ENCODE measurements around the gene LCLAT1. TPM values are rescaled to one million over a fixed set of nuclear protein-coding genes. Genes with fewer than 3 reads are reported as not detected.
"Not testable (repeated sequence)": the region's sequence is repeated elsewhere in the genome, so short reads cannot be mapped to it uniquely, and the experiment has no call there.

The LCLAT1 gene
- total RNA-seq, 4 donors from 2014 or later, result 10.3 to 20.6 (median 17.7) TPM

DNA sequence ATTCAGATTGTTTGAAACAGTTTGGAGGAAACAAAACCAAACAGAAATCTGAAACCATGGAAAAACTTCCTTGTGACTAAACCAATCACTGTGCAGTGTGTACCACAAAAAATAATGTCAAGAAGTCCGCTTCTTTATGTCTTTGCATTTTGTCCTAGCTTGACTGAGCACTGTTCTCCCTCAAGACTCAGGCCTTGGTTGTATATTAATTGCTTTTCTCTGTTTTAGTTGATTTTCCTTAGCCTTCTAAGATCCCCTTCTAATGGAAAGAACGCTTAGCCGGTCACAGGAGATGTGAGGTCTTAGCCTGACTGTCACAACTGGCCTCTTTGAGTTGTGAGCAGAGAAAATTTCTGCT lies 56.6 kb downstream of the LCLAT1 start:
- TF ChIP-seq EP300 (IDR thresholded peaks at IDR 0.05) (no peak), POLR2A (IDR thresholded peaks at IDR 0.05) (no peak), POLR2AphosphoS5 (IDR thresholded peaks at IDR 0.05) (no peak)
- TF ChIP-seq, protein P1, sequence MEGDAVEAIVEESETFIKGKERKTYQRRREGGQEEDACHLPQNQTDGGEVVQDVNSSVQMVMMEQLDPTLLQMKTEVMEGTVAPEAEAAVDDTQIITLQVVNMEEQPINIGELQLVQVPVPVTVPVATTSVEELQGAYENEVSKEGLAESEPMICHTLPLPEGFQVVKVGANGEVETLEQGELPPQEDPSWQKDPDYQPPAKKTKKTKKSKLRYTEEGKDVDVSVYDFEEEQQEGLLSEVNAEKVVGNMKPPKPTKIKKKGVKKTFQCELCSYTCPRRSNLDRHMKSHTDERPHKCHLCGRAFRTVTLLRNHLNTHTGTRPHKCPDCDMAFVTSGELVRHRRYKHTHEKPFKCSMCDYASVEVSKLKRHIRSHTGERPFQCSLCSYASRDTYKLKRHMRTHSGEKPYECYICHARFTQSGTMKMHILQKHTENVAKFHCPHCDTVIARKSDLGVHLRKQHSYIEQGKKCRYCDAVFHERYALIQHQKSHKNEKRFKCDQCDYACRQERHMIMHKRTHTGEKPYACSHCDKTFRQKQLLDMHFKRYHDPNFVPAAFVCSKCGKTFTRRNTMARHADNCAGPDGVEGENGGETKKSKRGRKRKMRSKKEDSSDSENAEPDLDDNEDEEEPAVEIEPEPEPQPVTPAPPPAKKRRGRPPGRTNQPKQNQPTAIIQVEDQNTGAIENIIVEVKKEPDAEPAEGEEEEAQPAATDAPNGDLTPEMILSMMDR (IDR thresholded peaks at IDR 0.05), result no peak
- Histone ChIP-seq H3K4me3 (no peak overlapping the region), H3K9me3 (no peaks in the 10 kb centered on the region), H3K4me1 (peaks cover 3% of the 10 kb centered on the region), H3K36me3 (no peaks in the 10 kb centered on the region), H3K27ac (no peak overlapping the region), H3K27me3 (no peaks in the 10 kb centered on the region)
- WGBS, result 66% methylated on average over 3 of the region's 3 CpGs
- no peak for DNase-seq (ENCODE audit: low spot score in 2 of 2)

DNA sequence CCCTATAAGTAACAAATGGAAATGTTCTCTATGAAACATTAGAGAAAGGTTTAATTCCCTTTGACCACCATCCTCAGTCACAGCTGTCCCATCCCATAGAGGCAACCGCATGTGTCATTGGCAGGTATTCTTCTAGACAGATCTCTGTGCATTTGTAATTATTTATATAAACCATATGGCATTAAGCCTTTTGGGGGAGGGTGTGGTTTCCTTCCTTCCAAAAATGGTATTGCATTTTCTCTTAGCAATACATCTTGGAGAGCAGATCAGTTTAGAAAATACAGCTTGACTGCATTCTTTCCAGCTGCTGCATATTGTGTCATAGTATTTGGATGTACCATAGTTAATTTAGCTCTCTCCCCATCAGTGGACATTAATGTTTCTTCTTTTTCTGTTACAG lies 57.7 kb downstream of the LCLAT1 start:
- no peak overlapping the region for H3K27ac ChIP-seq
- H3K36me3 ChIP-seq, result no peaks in the 10 kb centered on the region
- TF ChIP-seq EP300 (IDR thresholded peaks at IDR 0.05), result no peak
- no peak for TF ChIP-seq POLR2A (IDR thresholded peaks at IDR 0.05)
- TF ChIP-seq, protein P1 (IDR thresholded peaks at IDR 0.05), result no peak
- no peak for TF ChIP-seq POLR2AphosphoS5 (IDR thresholded peaks at IDR 0.05)
- H3K4me1 ChIP-seq, result peaks cover 3% of the 10 kb centered on the region
- no peak for DNase-seq (ENCODE audit: low spot score in 2 of 2)
- H3K27me3 ChIP-seq, result no peaks in the 10 kb centered on the region
- WGBS, result 69% methylated on average over 1 of the region's 1 CpG
- no peaks in the 10 kb centered on the region for H3K9me3 ChIP-seq
- H3K4me3 ChIP-seq, result no peak overlapping the region

DNA sequence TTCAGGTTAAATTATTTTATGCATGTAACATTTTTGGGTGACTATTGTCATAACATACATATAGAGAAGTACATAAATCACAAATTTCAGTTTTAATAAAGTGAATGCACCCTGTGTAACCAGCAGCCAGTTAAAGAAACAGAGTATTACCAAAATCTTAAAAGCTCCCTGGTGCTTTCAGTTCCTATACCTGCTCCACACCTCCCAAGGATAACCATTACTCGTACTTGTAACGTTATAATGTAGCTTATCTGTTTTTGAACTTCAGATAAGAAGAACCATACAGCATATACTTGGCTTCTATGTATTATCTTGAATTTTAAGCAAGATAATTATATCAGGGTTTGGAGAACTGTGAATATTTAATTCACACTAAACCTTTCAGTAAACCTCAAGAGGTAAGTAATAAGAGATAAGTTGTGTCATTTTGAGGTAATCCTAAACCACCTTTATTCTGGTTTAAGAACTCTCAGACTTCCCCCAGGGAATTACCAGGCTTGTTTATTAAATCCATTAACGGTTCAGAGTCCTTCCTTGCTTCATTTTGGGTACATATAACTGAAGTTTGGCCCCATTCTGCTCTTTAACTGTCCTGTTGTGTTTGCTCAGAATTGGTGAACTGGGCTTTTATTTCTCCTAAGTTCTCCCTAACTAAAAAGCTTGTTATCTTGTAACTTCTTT lies 58.6 kb downstream of the LCLAT1 start:
- WGBS, result 79% methylated on average over 3 of the region's 3 CpGs
- no peaks in the 10 kb centered on the region for H3K9me3 ChIP-seq
- H3K4me1 ChIP-seq, result peaks cover 6% of the 10 kb centered on the region
- H3K27me3 ChIP-seq, result no peaks in the 10 kb centered on the region
- DNase-seq (ENCODE audit: low spot score in 2 of 2), result no peak
- TF ChIP-seq, protein P1 (IDR thresholded peaks at IDR 0.05), result no peak
- TF ChIP-seq EP300 (IDR thresholded peaks at IDR 0.05) (no peak), POLR2A (IDR thresholded peaks at IDR 0.05) (no peak), POLR2AphosphoS5 (IDR thresholded peaks at IDR 0.05) (no peak)
- H3K4me3 ChIP-seq, result no peak overlapping the region
- no peak overlapping the region for H3K27ac ChIP-seq
- no peaks in the 10 kb centered on the region for H3K36me3 ChIP-seq

DNA sequence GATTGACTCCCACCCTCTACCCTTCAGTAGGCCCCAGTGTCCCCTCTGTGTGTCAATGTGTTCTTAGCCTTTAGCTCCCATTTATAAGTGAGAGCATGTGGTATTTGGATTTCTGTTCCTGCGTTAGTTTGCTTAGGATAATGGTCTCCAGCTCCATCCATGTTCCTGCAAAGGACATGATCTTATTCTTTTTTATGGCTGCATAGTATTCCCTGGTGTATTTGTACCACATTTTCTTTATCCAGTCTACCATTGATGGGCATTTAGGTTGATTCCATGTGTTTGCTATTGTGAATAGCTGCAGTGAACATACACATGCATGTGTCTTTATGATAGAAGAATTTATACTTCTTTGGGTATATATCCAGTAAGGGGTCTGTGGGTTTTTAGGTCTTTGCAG lies 60.4 kb downstream of the LCLAT1 start:
- not testable (repeated sequence) for H3K27ac ChIP-seq; DNase-seq (ENCODE audit: low spot score in 2 of 2); H3K36me3 ChIP-seq; H3K9me3 ChIP-seq; H3K27me3 ChIP-seq; H3K4me3 ChIP-seq
- peaks cover 14% of the 10 kb centered on the region for H3K4me1 ChIP-seq
- 100% methylated on average over 1 of the region's 1 CpG for WGBS

DNA sequence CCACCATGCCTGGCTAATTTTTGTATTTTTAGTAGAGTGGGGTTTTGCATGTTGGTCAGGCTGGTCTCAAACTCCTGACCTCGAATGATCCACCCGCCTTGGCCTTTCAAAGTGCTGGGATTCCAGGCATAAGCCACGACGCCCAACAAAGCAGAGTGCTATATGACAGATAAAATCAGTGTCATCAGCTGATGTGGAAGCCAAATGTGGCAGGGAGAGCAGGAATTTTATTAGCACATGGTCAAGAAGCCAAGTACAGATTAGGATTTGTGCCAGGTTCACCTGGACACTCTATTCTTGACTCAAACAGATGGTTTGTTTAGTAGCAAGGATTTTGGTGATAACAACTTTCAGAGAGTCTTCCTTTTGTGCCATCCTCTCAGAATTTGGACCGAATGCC lies 62.7 kb downstream of the LCLAT1 start:
- H3K27ac ChIP-seq, result no peak overlapping the region
- peaks cover 14% of the 10 kb centered on the region for H3K4me1 ChIP-seq
- H3K27me3 ChIP-seq, result no peaks in the 10 kb centered on the region
- no peaks in the 10 kb centered on the region for H3K9me3 ChIP-seq
- TF ChIP-seq, protein P1 (IDR thresholded peaks at IDR 0.05), result no peak
- 88% methylated on average over 5 of the region's 5 CpGs for WGBS
- no peak overlapping the region for H3K4me3 ChIP-seq
- no peaks in the 10 kb centered on the region for H3K36me3 ChIP-seq
- no peak for DNase-seq (ENCODE audit: low spot score in 2 of 2)

DNA sequence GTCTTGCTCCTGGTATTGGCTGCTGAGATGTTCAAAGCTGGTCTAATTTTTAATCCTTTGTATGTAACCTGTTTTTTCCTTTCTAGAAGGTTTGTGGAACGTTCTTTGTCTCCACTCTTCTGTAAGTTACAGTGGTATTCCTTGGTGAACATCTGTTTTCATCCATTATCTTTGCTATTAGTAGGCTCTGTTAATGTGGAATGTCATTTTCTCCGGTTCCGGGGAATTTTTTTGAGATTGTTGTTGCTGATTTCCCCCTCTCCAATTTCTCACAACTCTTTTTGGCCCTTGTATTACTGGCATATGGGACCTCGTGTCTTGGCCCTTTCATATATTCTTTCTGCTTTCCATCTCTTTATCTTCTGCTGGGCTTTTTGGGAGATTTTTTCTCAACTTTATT lies 63.4 kb downstream of the LCLAT1 start:
- TF ChIP-seq, protein P1 (IDR thresholded peaks at IDR 0.05), result no peak
- TF ChIP-seq POLR2AphosphoS5 (IDR thresholded peaks at IDR 0.05), result no peak
- no peak for TF ChIP-seq EP300 (IDR thresholded peaks at IDR 0.05)
- TF ChIP-seq POLR2A (IDR thresholded peaks at IDR 0.05), result no peak
- Histone ChIP-seq H3K4me1 (peaks cover 14% of the 10 kb centered on the region), H3K4me3 (no peak overlapping the region), H3K27ac (no peak overlapping the region), H3K36me3 (no peaks in the 10 kb centered on the region), H3K9me3 (no peaks in the 10 kb centered on the region), H3K27me3 (no peaks in the 10 kb centered on the region)
- WGBS, result 75% methylated on average over 4 of the region's 4 CpGs
- DNase-seq (ENCODE audit: low spot score in 2 of 2), result no peak

All from suprapubic skin (tissue), 4 donors.